Upper lobe of left lung (tissue), 6 donors: ENCODE measurements around the gene PROX2. TPM values are rescaled to one million over a fixed set of nuclear protein-coding genes. Genes with fewer than 3 reads are reported as not detected.
A peak's percentile ranks its signal among the peaks of the same experiment; 100 is the strongest.

Experiments
- ATAC-seq, 2 donors: fragments of 200-7000 bp; cut with Tn5 transposase; one replicate each; pipeline ENCODE4 v1.9.1; 2022; ENCODE audit warnings: mild to moderate bottlenecking in 2 of 2, moderate library complexity in 2 of 2; ENCODE audit not compliant: low FRiP score in 2 of 2
- DNase-seq, 2 donors: peaks; one replicate each; pipeline ENCODE4 v3.0.0-alpha.2; 2019 to 2020
- H3K27ac ChIP-seq, 4 donors: fragments of 200-600 bp; sonication (generic); one replicate each; pipeline ENCODE4 v1.5.1; 2016 to 2019
- H3K27me3 ChIP-seq, 4 donors: fragments of 200-600 bp; sonication (generic); one replicate each; pipeline ENCODE4 v1.5.1; 2017 to 2019
- H3K36me3 ChIP-seq, 4 donors: fragments of 200-600 bp; sonication (generic); one replicate each; pipeline ENCODE4 v1.5.1; 2016 to 2019
- H3K4me1 ChIP-seq, 4 donors: fragments of 200-600 bp; sonication (generic); one replicate each; pipeline ENCODE4 v1.5.1; 2018 to 2019
- H3K4me3 ChIP-seq, 4 donors: fragments of 200-600 bp; sonication (generic); one replicate each; pipeline ENCODE4 v1.5.1; 2017 to 2019; ENCODE audit warnings: mild to moderate bottlenecking in 2 of 4, moderate library complexity in 1 of 4
- H3K9me3 ChIP-seq, 4 donors: fragments of 200-600 bp; sonication (generic); one replicate each; pipeline ENCODE4 v1.5.1; 2018 to 2019
- CTCF ChIP-seq, 6 experiments: fragments of 450-650 bp in 4 of 6; fragments of 200-600 bp in 2 of 6; sonication (generic) in 2 of 6; IDR thresholded peaks; one replicate each; pipeline ENCODE4 v1.5.1; 2016 to 2019; ENCODE audit warnings: antibody characterized with exemption in 6 of 6
- EP300 ChIP-seq, 4 donors: sonication (generic); formaldehyde crosslinking; IDR thresholded peaks; one replicate each; pipeline ENCODE4 v1.5.1; 2017; ENCODE audit warnings: antibody characterized with exemption in 4 of 4, control low read depth in 2 of 4
- POLR2A ChIP-seq, 4 donors: fragments of 450-650 bp; IDR thresholded peaks; one replicate each; pipeline ENCODE4 v1.5.1; 2016 to 2017; ENCODE audit warnings: antibody characterized with exemption in 4 of 4, mild to moderate bottlenecking in 2 of 4
- POLR2AphosphoS5 ChIP-seq, 2 donors: sonication (generic); formaldehyde crosslinking; IDR thresholded peaks; one replicate each; pipeline ENCODE4 v1.5.1; 2017; ENCODE audit warnings: antibody characterized with exemption in 2 of 2
- WGBS, 2 donors: methylation state at CpG; one replicate each; pipeline ENCODE4 v1.1.5; 2017 to 2018; 5-methylcytosine and 5-hydroxymethylcytosine counted together
- total RNA-seq, 6 donors: library from RNA; depleted of rRNA in 4 of 6; stranded (reverse); fragments of >200 nt in 4 of 6; gene quantifications; one replicate each; pipeline versions ENCODE4 v1.1.0 to v1.2.1, GENCODE V29; 2016 to 2021
- donor health status: DM: no; HTN: no; CAD: no; lungs with moderate emphysema.
- donor health status: DM: no; HTN: yes; CAD: no; lungs with severe emphysema.

PROX2 gene
- total RNA-seq, 6 donors from 2014 or later = 0.07 to 0.11 TPM; not detected in 4

GRCh38 chr14:74843653-74844052, 32.3 kb downstream of the PROX2 start:
- Histone ChIP-seq H3K9me3 (no peaks in the 10 kb centered on the region), H3K4me3 (no peak overlapping the region), H3K4me1 (no peaks in the 10 kb centered on the region), H3K27ac (no peak overlapping the region), H3K36me3 (peaks cover 0 to 16% (median 0%) of the 10 kb centered on the region in 4 donors), H3K27me3 (no peaks in the 10 kb centered on the region)
- peak in 1 of 2 donors; percentile 81 for ATAC-seq
- TF ChIP-seq POLR2A (IDR thresholded peaks at IDR 0.05) (no peak), POLR2AphosphoS5 (IDR thresholded peaks at IDR 0.05) (no peak), EP300 (IDR thresholded peaks at IDR 0.05) (no peak), CTCF (IDR thresholded peaks at IDR 0.05) (no peak)
- no peak for DNase-seq

- TF ChIP-seq POLR2AphosphoS5 (IDR thresholded peaks at IDR 0.05) (no peak), EP300 (IDR thresholded peaks at IDR 0.05) (no peak), POLR2A (IDR thresholded peaks at IDR 0.05) (no peak), CTCF (IDR thresholded peaks at IDR 0.05) (no peak)
- WGBS, 2 donors = 65 to 82% methylated on average over 4 of the region's 4 CpGs
- Histone ChIP-seq H3K9me3 (no peaks in the 10 kb centered on the region), H3K27me3 (no peaks in the 10 kb centered on the region), H3K4me1 (no peaks in the 10 kb centered on the region), H3K4me3 (no peak overlapping the region), H3K36me3 (peaks cover 0 to 17% (median 0%) of the 10 kb centered on the region in 4 donors), H3K27ac (no peak overlapping the region)
- DNase-seq (no peak), ATAC-seq (no peak)
Observed at GRCh38 chr14:74841230-74842207, 34.4 kb downstream of the PROX2 start.

GRCh38 chr14:74840603-74841030, 35.3 kb downstream of the PROX2 start:
- ATAC-seq (no peak), DNase-seq (no peak)
- H3K4me1 ChIP-seq = no peaks in the 10 kb centered on the region
- WGBS, 2 donors = 82 to 91% methylated on average over 5 of the region's 5 CpGs
- H3K4me3 ChIP-seq = no peak overlapping the region
- no peaks in the 10 kb centered on the region for H3K9me3 ChIP-seq
- H3K27ac ChIP-seq = no peak overlapping the region
- peaks cover 0 to 26% (median 0%) of the 10 kb centered on the region in 4 donors for H3K36me3 ChIP-seq
- TF ChIP-seq POLR2A (IDR thresholded peaks at IDR 0.05) = no peak
- no peak for TF ChIP-seq POLR2AphosphoS5 (IDR thresholded peaks at IDR 0.05)
- no peak for TF ChIP-seq EP300 (IDR thresholded peaks at IDR 0.05)
- TF ChIP-seq CTCF (IDR thresholded peaks at IDR 0.05) = no peak
- no peaks in the 10 kb centered on the region for H3K27me3 ChIP-seq

GRCh38 chr14:74838166-74838565, 37.8 kb downstream of the PROX2 start:
- TF ChIP-seq EP300 (IDR thresholded peaks at IDR 0.05) (no peak), CTCF (IDR thresholded peaks at IDR 0.05) (no peak), POLR2AphosphoS5 (IDR thresholded peaks at IDR 0.05) (no peak), POLR2A (IDR thresholded peaks at IDR 0.05) (no peak)
- DNase-seq = no peak
- WGBS, 2 donors = 28 to 29% methylated on average over 2 of the region's 2 CpGs
- H3K9me3 ChIP-seq = no peaks in the 10 kb centered on the region
- no peak overlapping the region for H3K4me3 ChIP-seq
- H3K27ac ChIP-seq = peak overlapping the region; percentile 48 to 71 (median 60)
- no peaks in the 10 kb centered on the region for H3K4me1 ChIP-seq
- ATAC-seq = no peak
- no peaks in the 10 kb centered on the region for H3K27me3 ChIP-seq
- H3K36me3 ChIP-seq = peaks cover 0 to 39% (median 2%) of the 10 kb centered on the region in 4 donors
